Urothelium cell line (cell line): ENCODE results near the gene GPAT3.
"Not testable (repeated sequence)": the region's sequence is repeated elsewhere in the genome, so short reads cannot be mapped to it uniquely, and the experiment has no call there.

Experiments
- DNase-seq: peaks from one replicate; pipeline ENCODE4 v3.0.0; 2011; ENCODE audit warnings: low spot score, mixed read lengths
- FAIRE-seq: peaks from 2 replicates; lab custom pipeline; 2011; peaks lifted over from hg19 to GRCh38; lab: Jason Lieb, UNC

GPAT3 gene

GRCh38 chr4:83591730-83592129, 55.8 kb downstream of the GPAT3 start:
- DNase-seq (no peak), FAIRE-seq (no peak)

- FAIRE-seq (peak; percentile 30), DNase-seq (peak; percentile 39)
These were observed 63.3 kb downstream of the GPAT3 start for GRCh38 chr4:83599183-83599582.

GRCh38 chr4:83603129-83603528, 67.2 kb downstream of the GPAT3 start:
- no peak for DNase-seq
- no peak for FAIRE-seq

DNA sequence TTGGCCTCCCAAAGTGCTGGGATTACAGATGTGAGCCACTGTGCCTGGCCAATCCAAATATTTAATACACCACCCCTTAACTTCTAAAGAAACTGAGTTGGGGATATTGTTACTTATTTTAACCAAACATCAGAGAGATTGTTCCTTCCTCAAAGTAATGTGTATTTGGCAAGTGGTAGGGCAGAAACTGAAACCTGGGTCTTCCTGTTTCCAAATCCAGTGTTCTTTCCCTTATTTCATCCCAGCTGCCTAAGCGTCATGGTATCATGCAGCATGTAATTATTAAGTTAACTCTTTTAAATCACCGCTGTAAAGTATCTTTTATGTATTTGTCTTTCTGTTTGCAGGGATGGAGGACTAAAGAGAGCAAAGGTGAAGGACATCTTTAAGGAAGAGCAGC, 68.4 kb downstream of the GPAT3 start:
- FAIRE-seq: no peak
- DNase-seq: no peak

- no peak for DNase-seq
- FAIRE-seq: no peak
These were observed 69.3 kb downstream of the GPAT3 start for GRCh38 chr4:83605210-83605609.

DNA sequence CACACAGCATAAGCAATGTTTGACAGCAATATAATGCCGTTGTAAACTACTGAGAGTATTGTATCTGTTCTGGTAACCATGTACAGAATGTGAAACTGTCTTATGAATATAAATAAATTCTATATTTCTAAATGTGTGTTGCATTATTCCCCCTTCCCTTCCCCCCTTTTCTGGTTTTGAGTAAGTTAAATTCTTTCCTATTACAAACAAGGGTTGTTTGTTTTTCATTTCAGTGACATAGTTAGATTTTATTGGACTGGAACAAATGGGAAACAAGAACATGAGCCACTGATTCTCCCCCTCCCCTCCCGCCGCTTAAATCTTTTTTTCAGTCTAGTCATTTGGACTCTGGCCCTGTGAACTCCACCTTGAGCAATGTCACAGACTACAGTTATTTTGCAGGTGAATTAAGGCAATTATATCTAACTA, 69.8 kb downstream of the GPAT3 start:
- FAIRE-seq (no peak), DNase-seq (no peak)

DNA sequence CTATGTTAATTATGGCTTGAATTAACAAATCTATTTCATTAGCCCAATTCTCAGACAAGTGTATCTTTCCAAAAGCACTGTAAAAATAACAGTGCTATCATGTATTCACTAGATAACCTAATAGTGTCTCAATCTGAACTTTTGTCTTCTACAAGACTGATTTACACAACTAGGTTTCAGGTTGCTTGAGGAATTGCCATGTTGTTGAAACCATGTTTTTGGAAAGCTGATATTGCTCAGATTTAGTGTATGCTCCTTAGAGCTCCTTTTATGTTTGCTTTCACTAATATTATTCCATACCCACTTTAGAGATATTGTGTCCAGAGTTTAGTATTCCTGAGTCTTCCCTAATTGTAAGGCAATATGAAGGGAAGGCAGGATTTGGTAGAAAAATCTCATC, 70.6 kb downstream of the GPAT3 start:
- DNase-seq: no peak
- FAIRE-seq: no peak

- DNase-seq: no peak
- no peak for FAIRE-seq
These were observed 71.0 kb downstream of the GPAT3 start for GRCh38 chr4:83606898-83607297.

DNA sequence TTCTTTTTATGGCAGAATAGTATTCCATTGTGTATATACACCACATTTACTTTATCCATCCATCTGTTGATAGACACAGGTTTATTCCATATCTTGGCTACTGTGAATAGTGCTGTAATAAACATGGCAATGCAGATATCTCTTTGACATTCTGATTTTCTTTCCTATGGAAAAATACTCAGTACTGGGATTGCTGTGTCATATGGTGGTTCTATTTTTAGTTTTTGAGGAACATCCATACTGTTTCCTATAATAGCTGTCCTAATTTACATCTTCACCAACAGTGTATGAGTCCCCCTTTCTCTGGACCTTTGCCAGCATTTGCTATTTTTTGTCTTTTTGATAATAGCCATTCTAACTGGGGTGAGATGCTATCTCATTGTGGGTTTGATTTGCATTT, 73.5 kb downstream of the GPAT3 start:
- DNase-seq (no peak), FAIRE-seq (peak; percentile 17)

GRCh38 chr4:83610729-83611128, 74.8 kb downstream of the GPAT3 start:
- DNase-seq (no peak), FAIRE-seq (no peak)

GRCh38 chr4:83613023-83613422, 77.1 kb downstream of the GPAT3 start:
- no peak for FAIRE-seq
- DNase-seq: no peak

DNA sequence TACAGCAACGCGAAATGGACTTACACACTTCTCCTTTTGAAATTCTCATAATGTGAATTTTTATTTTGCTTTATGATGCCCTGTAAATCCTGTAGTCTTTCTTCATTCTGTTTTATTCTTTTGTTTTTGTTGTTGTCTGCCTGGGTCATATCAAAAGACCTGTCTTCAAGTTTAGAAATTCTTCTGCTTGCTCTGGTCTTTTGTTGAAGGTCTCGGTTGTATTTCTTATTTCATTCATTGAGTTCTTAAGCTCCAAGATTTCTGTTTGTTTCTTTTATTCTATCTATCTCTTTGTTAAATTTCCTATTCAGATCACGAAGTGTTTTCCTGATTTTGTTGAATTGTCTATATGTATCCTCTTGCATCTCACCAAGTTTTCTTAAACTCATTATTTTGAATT, 78.1 kb downstream of the GPAT3 start:
- DNase-seq: no peak
- no peak for FAIRE-seq

DNA sequence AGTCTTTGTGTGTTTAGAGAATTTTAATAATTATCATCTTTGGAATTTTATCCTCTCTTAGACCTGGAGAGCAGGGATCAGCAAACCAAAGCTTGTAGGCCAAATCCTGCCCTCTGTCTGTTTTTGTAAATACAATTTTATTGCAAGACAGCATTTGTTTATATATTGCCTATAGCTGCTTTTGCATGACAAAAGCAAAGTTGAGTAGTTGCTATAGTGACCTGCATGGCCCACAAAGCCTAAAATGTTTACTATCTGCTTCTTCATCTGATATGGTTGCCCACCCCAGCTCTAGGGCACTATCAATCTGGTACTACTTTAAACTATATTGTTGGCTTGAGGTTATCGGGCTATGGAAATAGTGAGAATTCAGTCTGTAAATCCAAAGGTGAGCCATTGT, 80.3 kb downstream of the GPAT3 start:
- no peak for DNase-seq
- no peak for FAIRE-seq

GRCh38 chr4:83617371-83618035, 81.6 kb downstream of the GPAT3 start:
- DNase-seq: no peak
- no peak for FAIRE-seq

- DNase-seq (peak; percentile 79), FAIRE-seq (peak; percentile 32)
These were observed 82.5 kb downstream of the GPAT3 start for GRCh38 chr4:83618431-83618830.

DNA sequence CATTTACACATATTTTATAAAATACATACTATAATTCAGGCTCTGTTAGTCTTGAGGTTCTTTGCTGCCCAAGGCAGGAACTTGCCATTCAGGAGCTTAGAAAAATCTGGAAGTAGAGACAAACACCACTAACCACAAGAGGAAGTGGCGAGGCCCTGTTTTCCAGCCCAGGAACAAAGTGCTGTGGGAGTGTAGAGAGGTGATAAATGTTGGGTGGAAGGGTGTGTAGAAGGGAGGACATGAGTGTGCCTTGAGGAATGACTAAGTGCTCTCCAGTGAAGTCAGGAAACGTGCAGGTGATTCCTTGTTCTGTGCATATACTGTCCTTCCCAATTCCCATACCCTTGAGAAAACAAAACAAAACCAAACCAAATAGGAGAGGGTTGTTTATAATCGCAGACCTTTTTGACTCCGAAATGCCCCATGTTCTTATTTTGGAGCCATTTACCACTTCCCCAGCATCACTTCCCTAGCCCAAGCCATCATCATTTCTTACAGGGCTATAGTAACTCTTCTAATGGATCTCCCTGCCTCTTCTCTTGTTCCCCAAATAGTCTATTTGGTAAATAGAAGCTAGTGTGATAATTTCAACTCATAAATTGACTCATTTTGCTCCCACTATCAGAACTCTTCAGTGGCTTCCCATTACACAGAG, 83.2 kb downstream of the GPAT3 start:
- peak; percentile 9 for FAIRE-seq
- peak; percentile 62 for DNase-seq

GRCh38 chr4:83622127-83622526, 86.2 kb downstream of the GPAT3 start:
- not testable (repeated sequence) for DNase-seq, FAIRE-seq

GRCh38 chr4:83625821-83626220, 89.9 kb downstream of the GPAT3 start:
- FAIRE-seq: no peak
- DNase-seq: no peak

DNA sequence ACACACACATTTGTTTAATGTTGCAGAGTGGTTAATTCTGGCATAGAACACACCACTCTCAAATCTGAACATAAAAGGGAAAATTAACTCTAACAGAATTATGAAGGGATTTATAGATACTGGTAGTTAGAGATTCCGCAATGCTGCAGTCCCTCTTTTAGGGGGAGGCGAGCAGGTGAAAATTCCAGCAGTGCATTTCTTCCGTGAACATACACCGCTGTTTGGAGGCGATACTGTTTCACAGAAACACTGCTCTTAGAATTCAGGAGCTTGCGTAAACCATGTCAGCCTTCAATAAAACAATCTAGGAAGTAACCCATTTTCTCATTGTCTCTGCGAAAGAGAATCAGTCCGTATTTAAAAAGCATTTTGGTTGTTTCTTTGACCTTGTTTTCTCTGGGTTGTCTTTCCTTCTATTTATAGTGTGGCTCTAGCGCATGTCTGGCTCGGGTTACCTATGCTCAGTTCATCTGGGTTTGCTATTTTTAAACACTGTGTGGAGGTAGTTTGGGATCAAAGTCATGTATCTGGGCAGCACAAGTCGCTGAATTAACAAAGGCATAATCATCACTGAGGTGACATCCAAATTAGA, 90.4 kb downstream of the GPAT3 start:
- FAIRE-seq: no peak
- no peak for DNase-seq

DNA sequence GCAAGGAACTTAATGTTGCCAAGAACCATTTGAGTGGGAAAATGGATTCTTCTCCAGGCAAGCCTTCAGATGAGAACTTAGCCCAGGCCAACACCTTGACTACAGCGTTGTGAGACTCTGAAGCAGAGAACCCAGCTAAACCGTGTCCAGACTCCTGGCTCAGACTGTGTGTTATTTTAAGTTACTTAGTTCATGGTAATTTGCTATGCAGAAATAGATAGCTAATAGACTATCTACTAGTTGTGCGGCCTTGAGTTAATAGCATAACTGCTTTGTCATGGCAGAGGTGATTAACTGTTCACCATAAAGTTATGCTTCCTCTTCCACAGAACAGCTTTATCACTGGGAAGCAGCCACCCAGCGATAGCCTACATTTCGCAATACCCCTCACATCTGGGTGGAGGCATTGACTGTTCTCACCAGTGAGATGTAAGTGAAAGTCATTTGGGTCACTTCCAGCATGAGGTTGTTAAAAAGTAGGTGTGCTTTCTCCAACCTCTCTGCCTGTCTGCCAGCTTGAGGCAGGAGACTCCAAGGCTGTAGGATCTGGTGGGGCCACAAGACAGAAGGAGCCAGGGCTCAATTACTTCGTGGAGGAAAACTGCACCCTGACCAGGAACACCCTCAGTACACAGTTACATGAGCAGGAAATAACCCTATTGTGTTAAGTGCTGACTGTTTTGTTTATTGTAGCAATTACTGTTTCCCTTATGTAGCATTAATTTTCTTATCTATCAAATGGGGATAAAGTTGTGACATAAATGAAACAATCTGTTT, 94.2 kb downstream of the GPAT3 start:
- DNase-seq (no peak), FAIRE-seq (no peak)

- DNase-seq (no peak), FAIRE-seq (no peak)
These were observed 95.2 kb downstream of the GPAT3 start for GRCh38 chr4:83631066-83631465.

DNA sequence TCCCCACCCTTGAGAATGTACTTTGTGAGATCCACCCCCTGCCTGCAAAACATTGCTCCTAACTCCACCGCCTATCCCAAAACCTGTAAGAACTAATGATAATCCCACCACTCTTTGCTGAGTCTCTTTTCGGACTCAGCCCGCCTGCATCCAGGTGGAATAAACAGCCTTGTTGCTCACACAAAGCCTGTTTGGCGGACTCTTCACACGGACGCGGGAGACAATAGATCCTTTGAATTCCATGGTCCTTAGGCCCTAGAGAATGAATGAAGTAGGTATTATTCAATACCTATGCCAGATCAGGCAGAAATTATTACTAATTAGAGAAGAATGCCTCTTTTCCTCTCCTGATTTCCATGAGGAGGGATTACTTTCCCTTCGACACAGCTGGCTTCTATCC, 101.0 kb downstream of the GPAT3 start:
- DNase-seq (no peak), FAIRE-seq (no peak)
